AG04449 (cell line): ENCODE measurements around the gene RIPPLY3.
"Not testable (repeated sequence)": the region's sequence is repeated elsewhere in the genome, so short reads cannot be mapped to it uniquely, and the experiment has no call there.

Experiments
- CTCF ChIA-PET: fragments of 350-600 bp; formaldehyde crosslinking; extraction: SDS; loops from one replicate; lab custom pipeline; 2021; ENCODE audit warnings: antibody characterized with exemption; lab: Yijun Ruan, JAX
- POLR2A ChIA-PET: fragments of 400-600, 350-600 bp; formaldehyde crosslinking; extraction: SDS; loops from one replicate; lab custom pipeline; 2020; ENCODE audit warnings: antibody characterized with exemption, inconsistent platforms; lab: Yijun Ruan, JAX
- DNase-seq: peaks from one replicate; pipeline ENCODE4 v3.0.0-alpha.2; 2010; ENCODE audit warnings: low read depth, low spot score
- H3K4me3 ChIP-seq: 2 replicates; pipeline ENCODE4 v1.5.1; 2011; ENCODE audit warnings: low read depth, mild to moderate bottlenecking, control low read depth, low read length
- CTCF ChIP-seq: IDR thresholded peaks from one replicate; pipeline ENCODE4 v1.5.1; 2011; ENCODE audit warnings: mild to moderate bottlenecking, moderate library complexity, low read length, control low read depth, inconsistent platforms; ENCODE audit not compliant: insufficient read depth; ENCODE audit errors: missing control alignments

The RIPPLY3 gene

GRCh38 chr21:36988536-36988935, 18.0 kb upstream of the RIPPLY3 start:
- TF ChIP-seq CTCF: no peak
- ChIA-PET POLR2A (no interaction called here), CTCF (interaction anchor here (1.1 to 3.4 kb wide), 4 partner anchors 9 to 484 kb away, joined by 4 to 35 read pairs (median 17); no protein-coding TSS in a partner anchor)
- no peak overlapping the region for H3K4me3 ChIP-seq
- DNase-seq: no peak

GRCh38 chr21:36989199-36989698, 17.3 kb upstream of the RIPPLY3 start:
- H3K4me3 ChIP-seq: peak overlapping the region; percentile 64
- CTCF ChIA-PET: interaction anchor here (0.7 to 6.0 kb wide), 22 partner anchors 7 to 487 kb away, joined by 3 to 49 read pairs (median 6); partner anchors contain the start of gene RIPPLY3
- POLR2A ChIA-PET: interaction anchor here (0.6 to 0.8 kb wide), 4 partner anchors 9 to 37 kb away, joined by 3 to 4 read pairs (median 4); no protein-coding TSS in a partner anchor
- not testable (repeated sequence) for DNase-seq

GRCh38 chr21:36989699-36990507, 16.6 kb upstream of the RIPPLY3 start:
- ChIA-PET POLR2A (interaction anchor here (0.6 to 0.8 kb wide), 4 partner anchors 10 to 36 kb away, joined by 3 to 4 read pairs (median 4); no protein-coding TSS in a partner anchor), CTCF (interaction anchor here (0.7 to 6.0 kb wide), 31 partner anchors 8 to 570 kb away, joined by 3 to 49 read pairs (median 4); partner anchors contain the start of gene RIPPLY3)
- H3K4me3 ChIP-seq: peak overlapping the region; percentile 64
- no peak for DNase-seq
- peak; percentile 82 for TF ChIP-seq CTCF

GRCh38 chr21:36990508-36991205, 15.8 kb upstream of the RIPPLY3 start:
- ChIA-PET CTCF (interaction anchor here (0.6 to 6.0 kb wide), 24 partner anchors 9 to 571 kb away, joined by 3 to 49 read pairs (median 4); partner anchors contain the start of gene RIPPLY3), POLR2A (no interaction called here)
- DNase-seq: no peak
- no peak for TF ChIP-seq CTCF
- peak overlapping the region; percentile 64 for H3K4me3 ChIP-seq

- ChIA-PET POLR2A (no interaction called here), CTCF (interaction anchor here (0.8 to 6.0 kb wide), 6 partner anchors 15 to 331 kb away, joined by 3 to 49 read pairs (median 14); partner anchors contain the start of gene RIPPLY3)
Observed at GRCh38 chr21:36992671-36993070, 13.8 kb upstream of the RIPPLY3 start.

More at GRCh38 chr21:36992671-36993070, 13.8 kb upstream of the RIPPLY3 start:
- no peak for TF ChIP-seq CTCF
- H3K4me3 ChIP-seq: no peak overlapping the region
- DNase-seq: no peak
